Epithelial cell of proximal tubule (primary cell): ENCODE results near the gene TMEM131. TPM values are rescaled to one million over a fixed set of nuclear protein-coding genes. Genes with fewer than 3 reads are reported as not detected.
"Not testable (repeated sequence)": the region's sequence is repeated elsewhere in the genome, so short reads cannot be mapped to it uniquely, and the experiment has no call there.

Source experiments
- DNase-seq: peaks from one replicate; pipeline ENCODE4 v3.0.0-alpha.2; 2011; ENCODE audit warnings: low read depth
- H3K4me3 ChIP-seq: 2 replicates; pipeline ENCODE4 v1.5.1; 2011; ENCODE audit warnings: low read depth, mild to moderate bottlenecking, low read length
- total RNA-seq: library from RNA; depleted of rRNA; stranded (reverse); fragments of >200 nt; gene quantifications from 2 replicates; pipeline ENCODE4 v1.2.3, GENCODE V29; 2015
- TF ChIP-seq, protein P1 (sequence below): conservative IDR thresholded peaks from 2 replicates; pipeline ENCODE4 v1.5.1; 2012; ENCODE audit warnings: low read depth, mild to moderate bottlenecking, low read length

The TMEM131 gene
- total RNA-seq, 1 donor from 2014 or later, result 16.0 TPM

GRCh38 chr2:97840198-97840597 is 155.6 kb downstream of the TMEM131 start:
- TF ChIP-seq, protein P1, sequence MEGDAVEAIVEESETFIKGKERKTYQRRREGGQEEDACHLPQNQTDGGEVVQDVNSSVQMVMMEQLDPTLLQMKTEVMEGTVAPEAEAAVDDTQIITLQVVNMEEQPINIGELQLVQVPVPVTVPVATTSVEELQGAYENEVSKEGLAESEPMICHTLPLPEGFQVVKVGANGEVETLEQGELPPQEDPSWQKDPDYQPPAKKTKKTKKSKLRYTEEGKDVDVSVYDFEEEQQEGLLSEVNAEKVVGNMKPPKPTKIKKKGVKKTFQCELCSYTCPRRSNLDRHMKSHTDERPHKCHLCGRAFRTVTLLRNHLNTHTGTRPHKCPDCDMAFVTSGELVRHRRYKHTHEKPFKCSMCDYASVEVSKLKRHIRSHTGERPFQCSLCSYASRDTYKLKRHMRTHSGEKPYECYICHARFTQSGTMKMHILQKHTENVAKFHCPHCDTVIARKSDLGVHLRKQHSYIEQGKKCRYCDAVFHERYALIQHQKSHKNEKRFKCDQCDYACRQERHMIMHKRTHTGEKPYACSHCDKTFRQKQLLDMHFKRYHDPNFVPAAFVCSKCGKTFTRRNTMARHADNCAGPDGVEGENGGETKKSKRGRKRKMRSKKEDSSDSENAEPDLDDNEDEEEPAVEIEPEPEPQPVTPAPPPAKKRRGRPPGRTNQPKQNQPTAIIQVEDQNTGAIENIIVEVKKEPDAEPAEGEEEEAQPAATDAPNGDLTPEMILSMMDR, result no peak
- no peak for DNase-seq
- no peak overlapping the region for H3K4me3 ChIP-seq

DNA sequence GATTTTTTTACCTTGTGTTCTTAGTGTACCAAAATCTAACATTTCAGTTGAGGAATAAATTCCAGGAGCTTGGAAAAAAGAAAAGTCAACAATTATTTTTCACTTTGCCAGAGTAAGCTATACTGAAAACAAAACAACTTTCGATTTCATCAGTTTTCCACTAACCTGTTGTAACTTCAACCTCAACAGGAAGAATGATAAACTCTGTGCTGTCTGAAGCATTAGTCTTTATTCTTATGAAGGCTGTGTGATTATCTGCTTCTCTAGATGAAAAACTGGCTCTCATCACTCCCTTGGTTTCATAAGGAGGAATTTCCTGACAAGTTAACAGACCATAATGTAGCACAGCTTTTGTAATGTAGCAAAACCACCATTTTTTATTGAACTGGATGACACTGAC is 161.1 kb downstream of the TMEM131 start:
- DNase-seq, result no peak
- TF ChIP-seq, protein P1, result no peak
- H3K4me3 ChIP-seq, result no peak overlapping the region

GRCh38 chr2:97831121-97831520 is 164.6 kb downstream of the TMEM131 start:
- TF ChIP-seq, protein P1, result no peak
- no peak overlapping the region for H3K4me3 ChIP-seq
- no peak for DNase-seq

DNA sequence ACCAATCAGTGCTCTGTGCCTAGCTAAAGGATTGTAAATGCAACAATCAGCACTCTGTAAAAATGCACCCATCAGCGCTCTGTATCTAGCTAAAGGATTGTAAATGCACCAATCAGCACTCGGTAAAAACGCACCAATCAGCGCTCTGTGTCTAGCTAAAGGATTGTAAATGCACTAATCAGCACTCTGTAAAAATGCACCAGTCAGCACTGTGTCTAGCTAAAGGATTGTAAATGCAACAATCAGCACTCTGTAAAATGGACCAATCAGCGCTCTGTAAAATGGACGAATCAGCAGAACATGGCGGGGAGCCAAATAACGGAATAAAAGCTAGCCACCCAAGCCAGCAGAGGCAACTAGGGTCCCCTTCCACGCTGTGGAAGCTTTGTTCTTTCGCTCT is 166.5 kb downstream of the TMEM131 start:
- DNase-seq, H3K4me3 ChIP-seq: not testable (repeated sequence)

DNA sequence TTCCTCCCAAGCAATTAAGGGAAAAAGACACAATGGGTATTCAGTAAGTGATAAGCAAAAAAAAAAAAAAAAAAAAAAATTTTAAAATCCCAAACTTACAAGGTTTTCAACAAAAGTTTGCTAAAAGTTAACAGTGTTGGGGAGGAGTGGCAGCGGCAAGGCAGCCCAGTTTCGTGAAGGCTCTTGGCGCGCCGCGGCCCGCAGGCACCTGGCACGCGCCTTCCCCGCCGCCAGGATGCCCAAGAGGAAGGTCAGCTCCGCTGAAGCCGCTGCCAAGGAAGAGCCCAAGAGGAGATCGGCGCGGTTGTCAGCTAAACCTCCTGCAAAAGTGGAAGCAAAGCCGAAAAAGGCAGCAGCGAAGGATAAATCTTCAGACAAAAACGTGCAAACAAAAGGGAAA is 168.7 kb downstream of the TMEM131 start:
- not testable (repeated sequence) for H3K4me3 ChIP-seq, DNase-seq

- H3K4me3 ChIP-seq, DNase-seq: not testable (repeated sequence)
Measured at GRCh38 chr2:97826266-97826847, 169.4 kb downstream of the TMEM131 start.

GRCh38 chr2:97824011-97824410 is 171.7 kb downstream of the TMEM131 start:
- not testable (repeated sequence) for H3K4me3 ChIP-seq, DNase-seq

GRCh38 chr2:97821862-97822261 is 173.9 kb downstream of the TMEM131 start:
- not testable (repeated sequence) for H3K4me3 ChIP-seq, DNase-seq

- no peak for DNase-seq
- no peak overlapping the region for H3K4me3 ChIP-seq
- TF ChIP-seq, protein P1, result no peak
Measured at GRCh38 chr2:97819754-97820153, 176.0 kb downstream of the TMEM131 start.

GRCh38 chr2:97816411-97816810 is 179.3 kb downstream of the TMEM131 start:
- TF ChIP-seq, protein P1, result no peak
- DNase-seq, result no peak
- H3K4me3 ChIP-seq, result no peak overlapping the region
